KMS-11 (cell line): ENCODE measurements around the gene CTDSP1.
A peak's percentile ranks its signal among the peaks of the same experiment; 100 is the strongest.

ENCODE experiments used
- H2AFZ ChIP-seq: fragments of 200-600 bp; sonication (generic); 2 replicates; pipeline ENCODE4 v1.6.1; 2016; ENCODE audit warnings: antibody characterized with exemption, mixed run types, low read depth
- H3K27ac ChIP-seq: fragments of 200-600 bp; sonication (generic); 2 replicates; pipeline ENCODE4 v1.6.1; 2016; ENCODE audit warnings: mild to moderate bottlenecking, mixed run types
- H3K27me3 ChIP-seq: fragments of 200-600 bp; sonication (generic); 2 replicates; pipeline ENCODE4 v1.6.1; 2017; ENCODE audit warnings: mild to moderate bottlenecking, low read depth, mixed run types, moderate library complexity; ENCODE audit not compliant: insufficient read depth
- H3K36me3 ChIP-seq: fragments of 200-600 bp; sonication (generic); 2 replicates; pipeline ENCODE4 v1.6.1; 2017; ENCODE audit warnings: mild to moderate bottlenecking, mixed run types; ENCODE audit not compliant: insufficient read depth
- H3K4me1 ChIP-seq: fragments of 200-600 bp; sonication (generic); 2 replicates; pipeline ENCODE4 v1.6.1; 2016; ENCODE audit warnings: mild to moderate bottlenecking, low read depth, mixed run types; ENCODE audit not compliant: poor library complexity, severe bottlenecking
- H3K4me2 ChIP-seq: fragments of 200-600 bp; sonication (generic); 2 replicates; pipeline ENCODE4 v1.7.0; 2016; ENCODE audit warnings: mild to moderate bottlenecking, mixed run types
- H3K4me3 ChIP-seq: fragments of 200-600 bp; sonication (generic); IDR thresholded peaks from 2 replicates; pipeline ENCODE4 v1.6.1; 2017; ENCODE audit warnings: low read depth, low read length, mixed read lengths; ENCODE audit not compliant: insufficient read depth
- H3K79me2 ChIP-seq: fragments of 200-600 bp; sonication (generic); 2 replicates; pipeline ENCODE4 v1.6.1; 2016; ENCODE audit warnings: low read depth, mixed run types; ENCODE audit not compliant: insufficient read depth
- H3K9ac ChIP-seq: fragments of 200-600 bp; sonication (generic); 2 replicates; pipeline ENCODE4 v1.6.1; 2016; ENCODE audit warnings: mild to moderate bottlenecking, mixed run types
- H4K20me1 ChIP-seq: fragments of 200-600 bp; sonication (generic); 2 replicates; pipeline ENCODE4 v1.6.1; 2016; ENCODE audit warnings: mild to moderate bottlenecking, mixed run types; ENCODE audit not compliant: insufficient read depth
- CTCF ChIP-seq: fragments of 200-600 bp; sonication (generic); conservative IDR thresholded peaks from 2 replicates; pipeline ENCODE4 v1.6.1; 2017; ENCODE audit warnings: low read depth, mild to moderate bottlenecking, antibody characterized with exemption, low read length, moderate library complexity, mixed read lengths

Gene CTDSP1, protein sequence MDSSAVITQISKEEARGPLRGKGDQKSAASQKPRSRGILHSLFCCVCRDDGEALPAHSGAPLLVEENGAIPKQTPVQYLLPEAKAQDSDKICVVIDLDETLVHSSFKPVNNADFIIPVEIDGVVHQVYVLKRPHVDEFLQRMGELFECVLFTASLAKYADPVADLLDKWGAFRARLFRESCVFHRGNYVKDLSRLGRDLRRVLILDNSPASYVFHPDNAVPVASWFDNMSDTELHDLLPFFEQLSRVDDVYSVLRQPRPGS

DNA sequence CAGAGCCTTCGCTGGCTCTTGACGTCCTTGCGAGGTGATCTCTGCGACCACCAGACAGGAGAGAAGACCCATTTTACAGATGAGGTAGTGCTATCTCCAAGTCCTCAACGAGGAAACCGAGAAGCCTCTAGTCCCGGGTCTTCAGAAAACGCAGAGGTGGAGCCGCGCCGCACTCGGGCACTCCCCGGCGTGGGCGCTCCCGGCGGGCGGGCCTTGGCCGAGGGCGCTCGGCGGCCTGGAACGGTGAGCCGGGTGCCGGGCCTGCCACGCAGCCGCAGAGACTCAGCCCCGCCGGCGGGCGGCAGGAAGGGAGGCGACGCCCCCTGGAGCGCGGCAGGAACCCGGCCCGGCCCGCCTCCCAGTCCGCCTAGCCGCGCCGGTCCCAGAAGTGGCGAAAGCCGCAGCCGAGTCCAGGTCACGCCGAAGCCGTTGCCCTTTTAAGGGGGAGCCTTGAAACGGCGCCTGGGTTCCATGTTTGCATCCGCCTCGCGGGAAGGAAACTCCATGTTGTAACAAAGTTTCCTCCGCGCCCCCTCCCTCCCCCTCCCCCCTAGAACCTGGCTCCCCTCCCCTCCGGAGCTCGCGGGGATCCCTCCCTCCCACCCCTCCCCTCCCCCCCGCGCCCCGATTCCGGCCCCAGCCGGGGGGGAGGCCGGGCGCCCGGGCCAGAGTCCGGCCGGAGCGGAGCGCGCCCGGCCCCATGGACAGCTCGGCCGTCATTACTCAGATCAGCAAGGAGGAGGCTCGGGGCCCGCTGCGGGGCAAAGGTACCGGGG, at the start of gene CTDSP1:
Gene CTDSP1 (plus strand): TSS at position 478 of the 776 bp plus-strand sequence. CDS start 223 bp downstream, at position 701.
- Histone ChIP-seq H3K4me2 (peak within 1 kb of the TSS; percentile 68), H3K27ac (peak within 1 kb of the TSS; percentile 93), H3K4me3 (peak within 1 kb of the TSS; percentile 2), H3K36me3 (no peaks in the 10 kb centered on the region), H4K20me1 (no peaks in the 10 kb centered on the region), H2AFZ (peak within 1 kb of the TSS; percentile 71), H3K79me2 (peaks cover 17% of the 10 kb centered on the region; the same call in 1 of the 2 replicates), H3K4me1 (peaks cover 16% of the 10 kb centered on the region), H3K9ac (peak within 1 kb of the TSS; percentile 97), H3K27me3 (no peaks in the 10 kb centered on the region)
- TF ChIP-seq CTCF = no peak

DNA sequence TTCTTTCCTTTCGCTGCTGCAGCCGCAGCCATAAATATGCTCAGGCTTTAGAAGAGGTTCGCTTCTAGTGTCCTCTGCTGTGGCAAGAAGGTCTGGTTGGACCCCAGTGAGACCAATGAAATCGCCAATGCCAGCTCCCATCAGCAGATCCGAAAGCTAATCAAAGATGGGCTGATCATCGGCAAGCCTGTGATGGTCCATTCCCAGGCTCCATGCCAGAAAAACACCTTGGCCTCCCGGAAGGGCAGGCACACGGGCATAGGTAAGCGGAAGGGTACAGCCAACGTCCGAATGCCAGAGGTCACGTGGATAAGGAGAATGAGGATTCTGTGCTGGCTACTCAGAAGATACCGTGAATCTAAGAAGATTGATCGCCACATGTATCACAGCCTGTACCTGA, 45.6 kb upstream of the CTDSP1 start:
- Histone ChIP-seq H3K27ac (no peak overlapping the region), H3K4me2 (no peak overlapping the region), H3K4me3 (no peak overlapping the region), H3K9ac (no peak overlapping the region), H3K27me3 (no peaks in the 10 kb centered on the region), H4K20me1 (no peaks in the 10 kb centered on the region), H3K4me1 (peaks cover 10% of the 10 kb centered on the region), H3K36me3 (no peaks in the 10 kb centered on the region), H3K79me2 (no peaks in the 10 kb centered on the region), H2AFZ (no peak overlapping the region)
- no peak for TF ChIP-seq CTCF

DNA sequence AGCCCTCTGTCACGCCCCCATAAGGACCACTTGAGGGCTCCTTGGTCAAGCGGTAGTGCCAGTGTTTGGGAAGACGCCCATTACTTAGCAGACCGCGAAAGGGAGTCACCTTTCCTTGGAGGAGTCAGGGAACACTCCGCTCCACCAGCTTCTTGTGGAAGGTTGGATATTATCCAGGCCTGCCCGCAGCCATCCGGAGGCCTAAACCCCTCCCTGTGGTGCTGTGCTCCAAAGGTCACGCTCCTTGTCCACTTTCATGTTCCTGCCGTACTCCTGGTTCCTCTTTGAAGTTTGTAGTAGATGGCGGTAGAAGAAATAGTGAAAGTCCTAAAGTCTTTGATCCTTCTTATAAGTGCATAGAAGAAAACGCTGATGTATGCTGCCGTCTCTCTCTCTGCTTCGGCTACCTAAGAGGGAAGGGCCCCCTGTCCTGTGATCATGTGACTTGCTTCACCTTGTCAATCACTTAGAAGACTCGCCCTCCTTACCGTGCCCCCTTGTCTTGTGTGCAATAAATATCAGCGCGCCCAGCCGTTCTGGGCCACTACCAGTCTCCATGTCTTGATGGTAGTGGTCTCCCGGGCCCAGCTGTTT, 44.7 kb upstream of the CTDSP1 start:
- no peak for TF ChIP-seq CTCF
- H3K4me2 ChIP-seq = no peak overlapping the region
- H3K27me3 ChIP-seq = no peaks in the 10 kb centered on the region
- peaks cover 19% of the 10 kb centered on the region for H3K4me1 ChIP-seq
- H2AFZ ChIP-seq = no peak overlapping the region
- no peaks in the 10 kb centered on the region for H3K79me2 ChIP-seq
- H3K4me3 ChIP-seq = no peak overlapping the region
- H4K20me1 ChIP-seq = no peaks in the 10 kb centered on the region
- no peaks in the 10 kb centered on the region for H3K36me3 ChIP-seq
- no peak overlapping the region for H3K9ac ChIP-seq
- no peak overlapping the region for H3K27ac ChIP-seq

DNA sequence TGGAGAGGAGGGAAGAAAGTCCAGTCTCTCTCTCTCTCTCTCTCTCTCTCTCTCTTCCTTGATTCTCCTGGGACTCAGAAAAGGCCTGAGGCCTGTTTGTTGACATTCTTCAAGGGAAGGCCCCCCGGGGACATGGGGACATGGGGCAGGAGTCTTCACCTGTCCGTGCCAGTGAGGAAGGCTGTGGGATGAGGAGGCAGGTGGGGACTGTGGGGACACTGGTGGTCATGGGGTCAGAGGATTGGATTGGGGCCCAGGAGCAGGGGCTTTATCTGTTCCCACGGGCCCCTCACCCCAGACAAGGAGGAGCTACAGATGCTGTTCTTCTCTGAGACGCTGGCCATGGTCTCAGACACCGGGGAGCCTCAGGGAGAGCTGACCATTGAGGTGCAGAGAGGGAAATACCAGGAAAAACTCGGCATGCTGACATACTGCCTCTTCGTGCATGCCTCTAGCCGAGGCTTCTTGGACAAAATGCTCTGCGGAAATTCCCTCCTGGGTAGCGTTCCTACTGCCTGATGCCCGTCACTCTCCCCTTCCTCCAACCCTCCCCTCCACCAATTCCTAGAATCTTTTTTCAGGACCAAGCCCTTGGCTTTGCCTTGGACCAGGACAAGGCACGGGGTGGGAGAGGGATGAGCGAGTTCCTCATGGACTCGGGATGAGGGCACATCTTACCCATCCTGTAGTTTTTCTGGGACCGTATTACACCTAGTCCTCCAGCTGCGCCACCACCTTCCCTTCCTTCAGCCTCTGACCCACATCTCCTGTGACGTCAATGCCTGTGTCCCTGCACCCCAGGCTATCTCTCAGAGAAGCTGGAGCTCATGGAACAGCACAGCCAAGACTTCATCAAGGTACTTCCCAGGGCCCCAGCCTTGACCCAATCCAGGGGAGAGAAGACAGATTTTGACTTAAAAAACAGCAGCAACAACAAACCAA, 42.2 kb upstream of the CTDSP1 start:
- no peak overlapping the region for H2AFZ ChIP-seq
- H4K20me1 ChIP-seq = no peaks in the 10 kb centered on the region
- no peak overlapping the region for H3K9ac ChIP-seq
- H3K27ac ChIP-seq = no peak overlapping the region
- no peaks in the 10 kb centered on the region for H3K36me3 ChIP-seq
- H3K4me1 ChIP-seq = peaks cover 20% of the 10 kb centered on the region
- H3K4me3 ChIP-seq = no peak overlapping the region
- H3K27me3 ChIP-seq = no peaks in the 10 kb centered on the region
- TF ChIP-seq CTCF = no peak
- no peaks in the 10 kb centered on the region for H3K79me2 ChIP-seq
- no peak overlapping the region for H3K4me2 ChIP-seq
